ENCODE measurements around the gene CRYBA4.

DNA sequence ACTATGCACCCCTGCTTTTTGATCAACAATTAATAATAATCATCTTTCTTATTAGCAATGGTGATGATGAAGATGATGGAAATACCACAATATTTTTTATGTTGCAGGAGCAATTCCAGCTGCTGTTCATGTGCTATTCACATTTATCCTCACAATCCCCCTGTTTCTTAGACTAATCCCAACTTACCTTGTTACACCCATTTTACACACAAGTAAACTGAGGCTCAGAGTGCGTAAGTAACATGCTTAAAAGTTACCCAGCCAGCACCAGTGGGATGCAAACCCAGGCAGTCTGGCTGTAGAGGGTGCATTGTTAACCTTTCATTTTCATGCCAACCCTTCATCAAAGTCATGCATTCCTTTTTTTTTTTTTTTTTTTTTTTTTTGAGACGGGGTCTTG lies 1.6 kb upstream of the CRYBA4 start:
- TF ChIP-seq, protein P1, sequence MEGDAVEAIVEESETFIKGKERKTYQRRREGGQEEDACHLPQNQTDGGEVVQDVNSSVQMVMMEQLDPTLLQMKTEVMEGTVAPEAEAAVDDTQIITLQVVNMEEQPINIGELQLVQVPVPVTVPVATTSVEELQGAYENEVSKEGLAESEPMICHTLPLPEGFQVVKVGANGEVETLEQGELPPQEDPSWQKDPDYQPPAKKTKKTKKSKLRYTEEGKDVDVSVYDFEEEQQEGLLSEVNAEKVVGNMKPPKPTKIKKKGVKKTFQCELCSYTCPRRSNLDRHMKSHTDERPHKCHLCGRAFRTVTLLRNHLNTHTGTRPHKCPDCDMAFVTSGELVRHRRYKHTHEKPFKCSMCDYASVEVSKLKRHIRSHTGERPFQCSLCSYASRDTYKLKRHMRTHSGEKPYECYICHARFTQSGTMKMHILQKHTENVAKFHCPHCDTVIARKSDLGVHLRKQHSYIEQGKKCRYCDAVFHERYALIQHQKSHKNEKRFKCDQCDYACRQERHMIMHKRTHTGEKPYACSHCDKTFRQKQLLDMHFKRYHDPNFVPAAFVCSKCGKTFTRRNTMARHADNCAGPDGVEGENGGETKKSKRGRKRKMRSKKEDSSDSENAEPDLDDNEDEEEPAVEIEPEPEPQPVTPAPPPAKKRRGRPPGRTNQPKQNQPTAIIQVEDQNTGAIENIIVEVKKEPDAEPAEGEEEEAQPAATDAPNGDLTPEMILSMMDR (IDR thresholded peaks at IDR 0.05; ENCODE audit: low read depth, low read length, missing input control): no peak
- TF ChIP-seq, protein P2, sequence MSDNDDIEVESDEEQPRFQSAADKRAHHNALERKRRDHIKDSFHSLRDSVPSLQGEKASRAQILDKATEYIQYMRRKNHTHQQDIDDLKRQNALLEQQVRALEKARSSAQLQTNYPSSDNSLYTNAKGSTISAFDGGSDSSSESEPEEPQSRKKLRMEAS (IDR thresholded peaks at IDR 0.05): no peak
- TF ChIP-seq SP1 (IDR thresholded peaks at IDR 0.05) (no peak), EGR1 (IDR thresholded peaks at IDR 0.05; ENCODE audit: low read depth in 2 of 2) (no peak), NR2F2 (IDR thresholded peaks at IDR 0.05) (no peak), GABPA (IDR thresholded peaks at IDR 0.05 in 1 of 2, conservative IDR thresholded peaks at IDR 0.05 in 1 of 2) (no peak), TAF1 (conservative IDR thresholded peaks at IDR 0.05) (no peak), RAD21 (IDR thresholded peaks at IDR 0.05) (no peak), JUND (IDR thresholded peaks at IDR 0.05) (no peak), FOXA1 (IDR thresholded peaks at IDR 0.05) (no peak), RXRA (IDR thresholded peaks at IDR 0.05) (no peak)
- TF ChIP-seq, protein P3, sequence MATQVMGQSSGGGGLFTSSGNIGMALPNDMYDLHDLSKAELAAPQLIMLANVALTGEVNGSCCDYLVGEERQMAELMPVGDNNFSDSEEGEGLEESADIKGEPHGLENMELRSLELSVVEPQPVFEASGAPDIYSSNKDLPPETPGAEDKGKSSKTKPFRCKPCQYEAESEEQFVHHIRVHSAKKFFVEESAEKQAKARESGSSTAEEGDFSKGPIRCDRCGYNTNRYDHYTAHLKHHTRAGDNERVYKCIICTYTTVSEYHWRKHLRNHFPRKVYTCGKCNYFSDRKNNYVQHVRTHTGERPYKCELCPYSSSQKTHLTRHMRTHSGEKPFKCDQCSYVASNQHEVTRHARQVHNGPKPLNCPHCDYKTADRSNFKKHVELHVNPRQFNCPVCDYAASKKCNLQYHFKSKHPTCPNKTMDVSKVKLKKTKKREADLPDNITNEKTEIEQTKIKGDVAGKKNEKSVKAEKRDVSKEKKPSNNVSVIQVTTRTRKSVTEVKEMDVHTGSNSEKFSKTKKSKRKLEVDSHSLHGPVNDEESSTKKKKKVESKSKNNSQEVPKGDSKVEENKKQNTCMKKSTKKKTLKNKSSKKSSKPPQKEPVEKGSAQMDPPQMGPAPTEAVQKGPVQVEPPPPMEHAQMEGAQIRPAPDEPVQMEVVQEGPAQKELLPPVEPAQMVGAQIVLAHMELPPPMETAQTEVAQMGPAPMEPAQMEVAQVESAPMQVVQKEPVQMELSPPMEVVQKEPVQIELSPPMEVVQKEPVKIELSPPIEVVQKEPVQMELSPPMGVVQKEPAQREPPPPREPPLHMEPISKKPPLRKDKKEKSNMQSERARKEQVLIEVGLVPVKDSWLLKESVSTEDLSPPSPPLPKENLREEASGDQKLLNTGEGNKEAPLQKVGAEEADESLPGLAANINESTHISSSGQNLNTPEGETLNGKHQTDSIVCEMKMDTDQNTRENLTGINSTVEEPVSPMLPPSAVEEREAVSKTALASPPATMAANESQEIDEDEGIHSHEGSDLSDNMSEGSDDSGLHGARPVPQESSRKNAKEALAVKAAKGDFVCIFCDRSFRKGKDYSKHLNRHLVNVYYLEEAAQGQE (IDR thresholded peaks at IDR 0.05): no peak

All from liver (tissue), 3 donors.